Measurements from ENCODE around the gene HHAT.

HHAT gene

DNA sequence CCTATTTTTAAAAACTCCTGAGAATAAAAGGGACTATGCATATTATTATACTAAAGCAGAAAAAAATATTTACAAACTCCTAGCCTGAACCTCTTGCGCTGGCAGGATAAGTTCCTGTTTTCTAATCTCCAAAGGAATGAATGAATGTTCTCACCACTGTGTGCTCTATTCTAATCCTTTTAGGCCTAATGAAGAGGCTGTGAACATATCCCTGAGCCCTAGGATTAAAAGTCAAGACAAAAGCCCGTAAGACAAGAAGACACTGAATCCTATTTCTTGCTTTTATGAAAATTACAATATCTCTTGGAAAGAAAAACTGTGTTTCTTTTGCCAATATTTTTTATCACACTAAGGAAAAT lies 317.5 kb downstream of the HHAT start:
- H3K4me3 ChIP-seq (ENCODE audit: low read depth, low read length) = no peak overlapping the region
- no peak for DNase-seq (ENCODE audit: low read depth)
- TF ChIP-seq, protein P1, sequence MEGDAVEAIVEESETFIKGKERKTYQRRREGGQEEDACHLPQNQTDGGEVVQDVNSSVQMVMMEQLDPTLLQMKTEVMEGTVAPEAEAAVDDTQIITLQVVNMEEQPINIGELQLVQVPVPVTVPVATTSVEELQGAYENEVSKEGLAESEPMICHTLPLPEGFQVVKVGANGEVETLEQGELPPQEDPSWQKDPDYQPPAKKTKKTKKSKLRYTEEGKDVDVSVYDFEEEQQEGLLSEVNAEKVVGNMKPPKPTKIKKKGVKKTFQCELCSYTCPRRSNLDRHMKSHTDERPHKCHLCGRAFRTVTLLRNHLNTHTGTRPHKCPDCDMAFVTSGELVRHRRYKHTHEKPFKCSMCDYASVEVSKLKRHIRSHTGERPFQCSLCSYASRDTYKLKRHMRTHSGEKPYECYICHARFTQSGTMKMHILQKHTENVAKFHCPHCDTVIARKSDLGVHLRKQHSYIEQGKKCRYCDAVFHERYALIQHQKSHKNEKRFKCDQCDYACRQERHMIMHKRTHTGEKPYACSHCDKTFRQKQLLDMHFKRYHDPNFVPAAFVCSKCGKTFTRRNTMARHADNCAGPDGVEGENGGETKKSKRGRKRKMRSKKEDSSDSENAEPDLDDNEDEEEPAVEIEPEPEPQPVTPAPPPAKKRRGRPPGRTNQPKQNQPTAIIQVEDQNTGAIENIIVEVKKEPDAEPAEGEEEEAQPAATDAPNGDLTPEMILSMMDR (conservative IDR thresholded peaks at IDR 0.05; ENCODE audit: low read depth, low read length) = no peak

DNA sequence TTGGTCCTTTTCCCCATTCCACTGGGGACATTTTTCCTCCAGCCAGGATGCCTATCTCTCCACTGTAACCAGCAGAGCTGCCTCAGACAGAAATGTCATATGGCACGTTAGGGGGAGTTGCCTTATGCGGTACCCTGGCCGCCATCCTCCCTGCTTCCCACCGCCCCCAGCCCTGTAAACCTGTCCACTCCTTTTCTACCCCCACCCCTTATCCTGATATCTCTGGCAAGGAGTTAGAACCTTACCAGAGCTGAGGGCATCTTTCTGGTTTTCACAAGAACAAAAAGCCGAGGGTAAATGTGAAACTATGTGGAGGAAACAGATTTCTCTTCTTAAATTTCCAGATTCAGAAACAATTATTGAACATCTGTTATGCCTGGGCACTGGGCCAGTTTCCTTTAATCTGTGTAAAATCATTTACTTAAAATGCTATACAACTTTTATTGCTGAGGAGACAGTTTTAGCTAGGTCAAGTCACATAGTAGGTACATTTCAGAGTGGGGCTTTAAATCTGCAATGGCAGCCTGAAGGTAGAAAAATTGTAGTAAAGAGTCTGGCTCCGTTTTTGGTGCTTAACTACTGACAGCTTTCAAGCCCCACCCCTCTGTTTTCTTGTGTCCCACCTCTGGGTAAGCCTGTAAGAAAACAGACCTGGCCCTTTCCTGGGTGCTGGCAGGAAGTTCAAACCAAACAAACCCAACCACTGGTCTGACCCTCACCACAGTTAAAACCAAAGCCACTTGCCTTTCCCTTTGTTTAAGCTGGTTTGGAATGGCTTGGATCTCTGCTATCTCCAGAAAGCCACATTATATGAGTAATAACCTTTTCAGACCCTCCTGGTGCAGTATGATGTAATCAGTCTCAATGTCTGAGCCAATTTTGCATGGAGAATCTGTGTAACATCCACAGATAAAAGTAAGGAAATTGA lies 319.0 kb downstream of the HHAT start:
- DNase-seq (ENCODE audit: low read depth) = peak; percentile 6
- TF ChIP-seq, protein P1 (conservative IDR thresholded peaks at IDR 0.05; ENCODE audit: low read depth, low read length) = no peak
- H3K4me3 ChIP-seq (ENCODE audit: low read depth, low read length) = no peak overlapping the region

DNA sequence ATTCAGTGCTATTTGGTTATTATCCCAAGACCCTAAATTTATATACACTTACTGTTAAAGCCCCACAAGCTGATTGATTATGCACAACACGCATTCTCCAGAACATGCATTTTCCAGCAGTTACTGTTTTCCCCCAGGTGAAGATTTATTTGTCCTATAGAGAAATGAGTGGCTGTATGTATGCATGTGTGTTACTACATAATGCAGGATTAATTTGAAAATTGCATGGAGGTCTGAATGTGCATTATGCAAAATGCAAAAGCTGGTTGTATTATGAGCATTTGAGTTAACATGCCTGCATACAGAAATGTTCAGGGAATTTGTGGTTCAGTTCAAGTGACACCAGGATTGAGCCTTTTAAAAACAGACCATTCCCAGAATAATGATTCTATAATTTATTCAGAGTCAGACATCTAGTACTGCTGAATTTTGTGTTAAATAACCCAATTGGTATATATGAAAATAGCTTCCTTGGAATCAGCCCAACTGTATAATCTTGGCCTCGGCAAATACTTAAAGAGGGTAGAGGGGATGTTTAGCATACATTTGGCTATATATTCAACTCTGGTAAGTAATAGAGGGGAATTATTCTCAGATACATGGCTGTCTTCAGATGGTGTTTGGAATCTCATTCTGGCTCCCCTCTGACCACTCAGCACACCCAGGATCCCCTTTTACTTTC lies 320.0 kb downstream of the HHAT start:
- TF ChIP-seq, protein P1 (conservative IDR thresholded peaks at IDR 0.05; ENCODE audit: low read depth, low read length) = no peak
- no peak for DNase-seq (ENCODE audit: low read depth)
- H3K4me3 ChIP-seq (ENCODE audit: low read depth, low read length) = no peak overlapping the region

DNA sequence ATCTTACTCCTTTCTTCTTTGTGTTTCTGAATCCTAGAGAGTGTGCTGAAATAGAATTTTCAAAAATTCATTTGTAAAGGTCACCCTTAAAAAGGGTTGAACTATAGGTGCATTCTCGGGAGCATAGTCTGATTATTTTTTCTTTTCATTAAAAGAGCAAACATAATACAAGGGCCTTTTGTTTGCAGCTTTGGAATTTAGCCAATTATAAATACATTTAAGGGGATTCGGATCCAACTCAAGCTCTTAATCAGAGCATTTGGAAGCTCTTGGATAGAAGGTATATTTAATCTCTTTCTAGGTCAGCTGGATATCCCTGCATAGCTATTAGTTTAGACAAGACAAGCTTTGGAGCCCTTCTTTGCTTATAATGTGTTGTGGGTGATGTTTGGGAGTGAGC lies 321.7 kb downstream of the HHAT start:
- DNase-seq (ENCODE audit: low read depth) = no peak
- no peak overlapping the region for H3K4me3 ChIP-seq (ENCODE audit: low read depth, low read length)
- TF ChIP-seq, protein P1 (conservative IDR thresholded peaks at IDR 0.05; ENCODE audit: low read depth, low read length) = no peak

DNA sequence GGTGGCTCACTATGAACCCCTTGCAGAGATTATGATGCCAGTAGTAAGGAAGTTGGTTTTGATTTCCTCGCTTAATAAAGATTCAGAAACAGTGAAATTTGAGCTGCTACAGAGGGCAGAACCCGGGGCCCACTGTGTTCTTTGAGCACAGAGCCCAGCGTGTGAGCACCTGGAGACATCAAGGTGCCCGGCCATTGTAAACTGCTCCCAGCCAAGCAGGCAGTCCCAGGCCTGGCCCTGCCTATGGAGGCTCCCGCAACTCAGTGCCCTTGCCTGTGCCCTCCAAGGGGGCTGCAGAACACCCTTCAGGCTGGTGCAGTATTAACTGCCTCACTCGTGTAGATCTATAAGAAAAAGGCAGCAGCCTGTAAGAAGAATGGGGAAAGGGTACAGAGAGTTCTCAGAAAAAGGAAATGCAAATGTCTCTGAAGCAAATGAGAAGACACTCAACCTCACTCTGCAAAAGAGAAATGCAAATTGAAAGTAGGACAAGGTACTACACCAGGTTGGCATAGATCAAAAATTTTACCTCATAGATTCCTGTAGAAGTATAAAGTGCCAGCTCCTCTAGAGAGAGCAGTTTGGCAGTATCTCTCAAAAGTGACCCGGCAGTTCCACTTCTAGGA lies 323.7 kb downstream of the HHAT start:
- no peak overlapping the region for H3K4me3 ChIP-seq (ENCODE audit: low read depth, low read length)
- DNase-seq (ENCODE audit: low read depth) = no peak
- TF ChIP-seq, protein P1 (conservative IDR thresholded peaks at IDR 0.05; ENCODE audit: low read depth, low read length) = no peak

DNA sequence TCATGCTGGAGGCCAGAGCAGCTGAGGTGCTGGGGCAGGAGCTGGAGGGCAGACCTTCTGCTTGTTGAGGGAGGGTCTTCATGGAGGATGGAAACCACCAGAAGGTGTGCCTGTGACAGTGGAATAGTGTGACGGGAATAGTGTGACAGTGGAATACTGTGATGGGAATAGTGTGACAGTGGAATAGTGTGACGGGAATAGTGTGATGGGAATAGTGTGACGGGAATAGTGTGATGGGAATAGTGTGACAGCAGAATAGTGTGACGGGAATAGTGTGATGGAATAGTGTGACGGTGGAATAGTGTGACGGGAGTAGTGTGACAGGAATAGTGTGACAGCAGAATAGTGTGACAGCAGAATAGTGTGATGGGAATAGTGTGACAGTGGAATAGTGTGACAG lies 325.1 kb downstream of the HHAT start:
- peak; percentile 3 for DNase-seq (ENCODE audit: low read depth)
- TF ChIP-seq, protein P1 (conservative IDR thresholded peaks at IDR 0.05; ENCODE audit: low read depth, low read length) = no peak
- H3K4me3 ChIP-seq (ENCODE audit: low read depth, low read length) = no peak overlapping the region

Measured in choroid plexus epithelial cell (primary cell).